Measurements from ENCODE around the gene MMAB.
"Not testable (repeated sequence)": the region's sequence is repeated elsewhere in the genome, so short reads cannot be mapped to it uniquely, and the experiment has no call there.

Gene MMAB

GRCh38 chr12:109573029-109573913 is at the start of gene MMAB, which contains the start of gene MVK:
Gene MMAB, minus strand, starts transcription at chr12:109573504. Its CDS starts 24 bp downstream, at chr12:109573480.
Gene MVK, plus strand, starts transcription at chr12:109573794. Its CDS starts 1,029 bp downstream, at chr12:109574823.
- DNase-seq, result peak; percentile 99

- peak; percentile 68 for DNase-seq
Observed at GRCh38 chr12:109621901-109622364, 48.6 kb upstream of the MMAB start.

- DNase-seq, result peak; percentile 51
Observed at GRCh38 chr12:109621211-109621694, 47.9 kb upstream of the MMAB start.

GRCh38 chr12:109619002-109619604 is 45.8 kb upstream of the MMAB start:
- no peak for DNase-seq

DNA sequence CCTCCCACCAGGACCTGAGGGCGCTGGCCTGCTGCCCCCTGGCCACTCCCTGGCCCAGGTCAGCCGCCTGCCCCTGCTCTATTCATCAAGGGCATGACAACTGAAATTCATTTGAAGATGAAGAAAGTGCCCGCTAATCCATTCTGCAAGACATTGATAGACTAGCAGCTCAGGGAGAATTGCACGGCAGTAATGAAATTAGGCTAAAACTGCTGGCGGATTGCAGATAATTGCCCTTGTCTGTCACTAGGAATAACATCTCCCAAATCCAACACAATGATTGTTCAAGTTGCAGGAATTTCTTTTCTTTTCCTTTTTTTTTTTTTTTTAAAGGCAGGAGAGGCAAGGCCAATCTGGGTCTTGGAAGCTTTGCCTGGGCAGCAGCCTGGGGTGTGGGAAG is 44.8 kb upstream of the MMAB start:
- peak; percentile 75 for DNase-seq

- DNase-seq, result no peak
Observed at GRCh38 chr12:109617491-109617890, 44.2 kb upstream of the MMAB start.

DNA sequence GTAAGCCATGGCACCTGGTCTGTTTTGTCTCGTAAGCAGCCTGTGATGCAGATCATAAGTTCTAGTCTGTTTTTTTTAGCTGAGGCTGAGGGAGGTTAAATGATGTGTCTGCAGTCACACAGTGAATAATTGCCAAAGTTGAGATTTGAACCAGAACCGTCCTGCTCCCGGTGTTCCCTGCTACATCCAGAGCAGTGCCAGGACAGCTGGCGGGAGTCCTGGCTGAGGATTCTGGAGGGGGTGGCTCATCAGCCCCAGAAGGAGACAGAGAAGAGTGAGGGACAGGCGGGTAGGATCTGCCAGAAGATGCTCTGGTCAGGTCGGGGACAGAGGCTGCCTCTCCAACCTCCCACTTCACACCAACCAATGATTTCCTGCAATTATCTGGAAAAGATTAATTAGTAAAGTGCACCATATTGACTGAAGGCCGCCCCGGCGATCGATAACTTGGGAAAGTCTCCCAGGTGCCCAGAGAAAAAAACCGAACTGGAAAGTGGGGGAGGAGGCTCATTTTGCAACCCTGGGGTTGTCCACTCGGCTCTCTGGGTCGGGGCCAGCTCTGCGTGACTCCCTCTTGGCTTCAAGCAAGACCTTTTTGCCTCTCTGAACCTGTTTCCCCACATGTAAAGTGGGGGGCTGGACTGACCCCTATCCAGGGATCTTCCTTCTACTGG is 42.4 kb upstream of the MMAB start:
- DNase-seq, result no peak

DNA sequence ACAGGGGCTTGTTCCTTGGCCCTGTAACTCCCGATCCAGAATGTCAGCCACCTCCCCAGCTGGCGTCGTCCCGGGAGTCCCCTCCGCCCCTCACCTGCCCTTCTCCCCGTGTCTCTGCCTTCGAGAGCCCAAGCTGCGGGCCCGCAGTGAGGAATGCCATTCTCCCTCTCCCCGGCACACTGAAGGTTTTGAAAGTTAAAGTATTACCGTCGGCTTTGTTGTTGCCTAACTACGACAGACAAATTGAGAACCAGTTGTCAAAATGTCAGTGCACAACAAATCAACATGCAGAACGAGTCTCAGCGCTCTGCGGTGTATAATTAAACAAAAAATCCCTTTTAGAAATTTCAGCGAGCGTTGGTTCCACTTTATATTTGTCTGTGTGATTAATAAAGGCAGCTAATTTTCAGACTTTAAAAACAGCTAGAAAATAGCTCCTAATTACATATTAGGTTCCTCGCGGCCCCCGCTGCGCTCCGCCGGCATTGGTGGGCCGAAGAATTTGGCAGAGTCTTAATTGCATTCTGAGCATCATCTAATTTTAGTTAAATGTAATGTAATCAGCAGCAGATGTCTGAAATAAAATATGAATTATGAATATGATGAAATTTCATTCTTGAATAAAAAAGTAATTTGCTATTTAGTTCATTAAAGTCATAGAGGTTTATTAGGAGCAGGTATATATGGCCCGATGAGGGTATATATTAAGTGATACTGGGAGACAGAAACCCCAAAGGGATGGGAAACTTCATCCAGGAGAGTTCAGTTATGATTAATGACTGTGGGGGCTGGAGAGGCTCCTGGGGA is 40.5 kb upstream of the MMAB start:
- DNase-seq, result peak; percentile 51

DNA sequence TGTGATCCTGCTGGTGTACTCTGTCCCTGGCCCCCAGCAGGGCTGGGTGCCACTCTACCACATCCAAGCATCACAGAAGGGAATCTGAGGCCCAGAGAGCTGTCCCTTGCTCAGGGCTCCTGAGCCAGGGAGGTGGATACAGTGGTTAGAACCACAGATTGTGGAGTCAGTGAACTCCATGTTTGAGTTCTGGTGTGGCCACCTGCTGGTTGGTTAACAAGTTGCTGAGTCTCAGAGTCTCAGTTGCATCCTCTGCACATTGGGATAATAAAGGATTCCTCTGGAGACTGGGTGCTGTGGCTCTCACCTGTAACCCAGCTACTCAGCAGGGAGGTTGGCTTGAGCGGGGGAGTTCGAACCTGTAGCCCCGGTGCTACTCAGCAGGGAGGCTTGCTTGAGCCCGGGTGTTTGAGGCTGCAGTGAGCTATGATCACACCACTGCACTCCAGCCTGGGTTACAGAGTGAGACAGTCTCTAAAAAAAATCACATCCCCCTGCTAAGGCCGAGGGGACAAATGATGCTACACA is 39.7 kb upstream of the MMAB start:
- DNase-seq, result no peak

DNA sequence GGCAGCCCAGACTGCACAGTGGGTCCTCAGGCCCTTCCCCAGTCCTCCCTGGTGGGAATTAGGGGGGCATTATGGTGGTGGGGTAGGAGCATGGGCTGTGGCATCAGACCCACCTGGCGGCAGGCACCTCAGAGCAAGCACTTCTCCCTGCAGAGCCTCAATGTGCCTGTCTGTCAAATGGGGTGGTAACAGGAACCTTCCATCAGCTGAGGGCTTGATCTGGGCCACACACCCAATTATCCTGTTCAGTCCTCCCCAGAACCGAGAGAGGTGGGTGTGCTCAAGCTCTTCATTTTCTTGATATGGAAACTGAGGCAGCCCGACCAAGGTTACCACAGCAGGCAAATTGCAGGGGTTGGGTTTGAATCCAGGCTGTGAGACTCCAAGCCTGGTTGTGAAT is 38.7 kb upstream of the MMAB start:
- no peak for DNase-seq

GRCh38 chr12:109611223-109611622 is 37.9 kb upstream of the MMAB start:
- no peak for DNase-seq

DNA sequence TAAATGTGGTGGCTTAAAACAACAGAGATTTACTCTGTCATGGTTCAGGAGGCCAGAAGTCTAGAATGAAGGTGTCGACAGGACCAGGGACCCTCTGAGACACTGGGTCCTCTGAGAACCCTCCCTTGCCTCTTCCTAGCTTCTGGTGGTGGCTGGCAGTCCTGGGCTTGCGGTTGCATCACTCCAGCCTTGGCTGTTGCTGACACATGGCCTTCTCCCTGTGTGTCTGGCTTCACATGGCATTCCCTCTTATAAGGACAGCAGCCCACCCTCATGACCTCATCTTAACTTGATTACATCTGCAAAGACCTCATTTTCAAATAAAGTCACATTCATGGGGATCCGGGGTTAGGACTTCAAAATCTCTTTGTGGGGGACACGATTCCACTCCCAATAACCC is 37.2 kb upstream of the MMAB start:
- DNase-seq, result no peak

GRCh38 chr12:109609342-109609741 is 36.0 kb upstream of the MMAB start:
- no peak for DNase-seq

- DNase-seq, result no peak
Observed at GRCh38 chr12:109608793-109609192, 35.5 kb upstream of the MMAB start.

- DNase-seq, result no peak
Observed at GRCh38 chr12:109608270-109608669, 35.0 kb upstream of the MMAB start.

DNA sequence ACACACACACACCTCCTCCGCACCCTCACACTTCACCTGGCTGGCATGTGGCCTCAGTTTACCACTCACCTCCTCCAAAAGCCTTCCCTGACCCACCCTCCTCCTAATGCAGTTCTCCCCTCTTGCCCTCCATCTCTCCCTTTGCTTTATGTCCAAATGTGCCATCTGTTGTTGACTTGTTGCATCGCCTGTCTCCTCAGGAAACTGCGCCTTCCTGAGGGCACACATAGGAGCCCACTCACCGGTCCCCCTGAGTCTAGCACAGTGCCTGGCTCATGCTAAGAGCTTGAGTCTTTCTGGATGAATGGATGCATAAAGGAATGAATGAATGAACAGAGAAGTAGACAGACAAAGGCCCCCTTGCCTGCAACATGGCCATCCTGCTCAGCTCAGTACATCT is 34.3 kb upstream of the MMAB start:
- no peak for DNase-seq

- peak; percentile 96 for DNase-seq
Observed at GRCh38 chr12:109606320-109607028, 33.2 kb upstream of the MMAB start.

- peak; percentile 68 for DNase-seq
Observed at GRCh38 chr12:109605599-109606228, 32.4 kb upstream of the MMAB start.

DNA sequence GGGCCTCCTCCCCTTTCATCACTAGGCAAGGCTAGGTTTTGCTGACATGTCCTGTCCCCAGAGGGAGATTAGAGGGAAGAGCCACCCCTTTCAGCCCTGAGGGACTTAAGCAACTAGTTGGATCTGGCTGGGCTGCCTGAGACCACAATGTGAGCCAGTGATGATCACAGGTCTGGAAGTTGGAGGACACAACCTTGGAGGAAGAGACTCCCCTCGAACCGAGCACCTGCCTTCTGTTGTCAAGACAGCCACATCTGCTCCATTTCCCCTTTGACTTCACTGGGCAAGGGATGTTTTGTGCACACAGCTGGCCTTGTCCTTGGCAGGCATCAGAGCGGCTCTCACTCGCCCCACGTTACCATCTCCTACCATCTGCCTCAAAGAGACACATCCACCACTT is 31.7 kb upstream of the MMAB start:
- DNase-seq, result peak; percentile 59

GRCh38 chr12:109604132-109604585 is 30.9 kb upstream of the MMAB start:
- DNase-seq, result no peak

GRCh38 chr12:109602132-109602531 is 28.8 kb upstream of the MMAB start:
- DNase-seq, result not testable (repeated sequence)

Measured in eye (tissue), 1 donor.